Measurements from ENCODE around the gene PLA2G2D.

DNA sequence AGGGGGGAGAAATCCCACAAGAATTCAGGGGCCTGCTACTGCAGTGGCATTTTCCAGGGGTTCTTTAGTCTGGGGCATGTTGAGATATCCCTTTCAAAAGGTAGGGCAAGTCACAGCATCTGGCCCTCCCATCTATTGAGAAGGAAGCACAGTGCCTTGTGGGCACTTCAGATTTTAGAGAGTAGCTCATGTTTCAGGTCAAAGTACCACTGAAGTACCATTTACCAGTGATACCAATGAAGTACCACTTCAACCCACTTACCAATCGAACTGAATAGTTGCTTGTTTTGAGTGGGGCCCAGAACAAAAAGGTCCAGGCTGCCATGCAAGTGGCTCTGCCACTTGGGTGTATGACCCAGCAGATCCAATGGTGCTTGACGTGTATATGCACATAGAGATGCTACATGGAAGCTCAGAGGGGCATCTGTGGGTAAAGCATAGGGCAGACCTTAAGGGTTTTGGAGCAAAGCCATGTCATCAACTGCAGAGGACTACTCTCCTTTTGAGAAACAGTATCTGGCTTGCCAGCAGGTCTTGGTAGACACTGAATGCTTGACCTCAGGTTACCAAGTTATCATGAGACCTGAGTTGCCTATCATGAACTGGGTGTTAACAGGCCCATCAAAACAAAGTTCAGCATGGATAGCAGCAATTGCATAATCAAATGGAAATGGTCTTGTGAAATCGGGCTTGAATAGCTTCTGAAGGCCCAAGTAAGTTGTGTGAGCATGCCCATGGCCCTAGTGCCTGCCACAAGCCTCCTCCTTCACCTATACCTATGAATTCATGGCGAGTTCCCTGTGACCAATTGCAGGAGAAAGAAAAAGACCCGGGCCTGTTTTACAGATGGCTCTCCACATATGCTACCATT is 23.5 kb downstream of the PLA2G2D start:
- TF ChIP-seq MEF2A (IDR thresholded peaks at IDR 0.05; ENCODE audit: control insufficient read depth, low read depth, low read length) = no peak
- no peak for TF ChIP-seq TAF1 (IDR thresholded peaks at IDR 0.05; ENCODE audit: control insufficient read depth, extremely low read depth, insufficient read depth, low read length, severe bottlenecking)
- no peak for TF ChIP-seq KLF6 (CRISPR knock-in tag; IDR thresholded peaks at IDR 0.05; ENCODE audit: borderline replicate concordance)
- no peak for TF ChIP-seq ZFP36 (IDR thresholded peaks at IDR 0.05; ENCODE audit: low read depth, low read length, partially characterized antibody)
- TF ChIP-seq, protein P1, sequence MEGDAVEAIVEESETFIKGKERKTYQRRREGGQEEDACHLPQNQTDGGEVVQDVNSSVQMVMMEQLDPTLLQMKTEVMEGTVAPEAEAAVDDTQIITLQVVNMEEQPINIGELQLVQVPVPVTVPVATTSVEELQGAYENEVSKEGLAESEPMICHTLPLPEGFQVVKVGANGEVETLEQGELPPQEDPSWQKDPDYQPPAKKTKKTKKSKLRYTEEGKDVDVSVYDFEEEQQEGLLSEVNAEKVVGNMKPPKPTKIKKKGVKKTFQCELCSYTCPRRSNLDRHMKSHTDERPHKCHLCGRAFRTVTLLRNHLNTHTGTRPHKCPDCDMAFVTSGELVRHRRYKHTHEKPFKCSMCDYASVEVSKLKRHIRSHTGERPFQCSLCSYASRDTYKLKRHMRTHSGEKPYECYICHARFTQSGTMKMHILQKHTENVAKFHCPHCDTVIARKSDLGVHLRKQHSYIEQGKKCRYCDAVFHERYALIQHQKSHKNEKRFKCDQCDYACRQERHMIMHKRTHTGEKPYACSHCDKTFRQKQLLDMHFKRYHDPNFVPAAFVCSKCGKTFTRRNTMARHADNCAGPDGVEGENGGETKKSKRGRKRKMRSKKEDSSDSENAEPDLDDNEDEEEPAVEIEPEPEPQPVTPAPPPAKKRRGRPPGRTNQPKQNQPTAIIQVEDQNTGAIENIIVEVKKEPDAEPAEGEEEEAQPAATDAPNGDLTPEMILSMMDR (IDR thresholded peaks at IDR 0.05 in 2 of 3, conservative IDR thresholded peaks at IDR 0.05 in 1 of 3; ENCODE audit: insufficient read depth in 2 of 3, low read depth in 1 of 3, low read length in 3 of 3) = no peak
- no peak for TF ChIP-seq HDAC6 (IDR thresholded peaks at IDR 0.05; ENCODE audit: low read depth, low read length)
